ENCODE results near the gene MSI2.

Gene MSI2

GRCh38 chr17:57363580-57363979 lies 107.3 kb downstream of the MSI2 start:
- in situ Hi-C loops (cut with MboI; ENCODE audit: low sequenced_read_pairs), result no loop called here

GRCh38 chr17:57363998-57364643 lies 107.8 kb downstream of the MSI2 start:
- in situ Hi-C loops (cut with MboI; ENCODE audit: low sequenced_read_pairs), result no loop called here

- in situ Hi-C loops (cut with MboI; ENCODE audit: low sequenced_read_pairs), result no loop called here
Observed at GRCh38 chr17:57365420-57365819, 109.1 kb downstream of the MSI2 start.

- in situ Hi-C loops (cut with MboI; ENCODE audit: low sequenced_read_pairs), result no loop called here
Observed at GRCh38 chr17:57366177-57366557, 109.8 kb downstream of the MSI2 start.

- in situ Hi-C loops (cut with MboI; ENCODE audit: low sequenced_read_pairs), result no loop called here
Observed at GRCh38 chr17:57366558-57367351, 110.4 kb downstream of the MSI2 start.

GRCh38 chr17:57368637-57369336 lies 112.5 kb downstream of the MSI2 start:
- in situ Hi-C loops (cut with MboI; ENCODE audit: low sequenced_read_pairs), result no loop called here

- in situ Hi-C loops (cut with MboI; ENCODE audit: low sequenced_read_pairs), result no loop called here
Observed at GRCh38 chr17:57369509-57369945, 113.2 kb downstream of the MSI2 start.

GRCh38 chr17:57370037-57370581 lies 113.8 kb downstream of the MSI2 start:
- in situ Hi-C loops (cut with MboI; ENCODE audit: low sequenced_read_pairs), result no loop called here

GRCh38 chr17:57370619-57371018 lies 114.3 kb downstream of the MSI2 start:
- in situ Hi-C loops (cut with MboI; ENCODE audit: low sequenced_read_pairs), result no loop called here

- in situ Hi-C loops (cut with MboI; ENCODE audit: low sequenced_read_pairs), result no loop called here
Observed at GRCh38 chr17:57372156-57372555, 115.8 kb downstream of the MSI2 start.

GRCh38 chr17:57373048-57373447 lies 116.7 kb downstream of the MSI2 start:
- in situ Hi-C loops (cut with MboI; ENCODE audit: low sequenced_read_pairs), result no loop called here

GRCh38 chr17:57373756-57374155 lies 117.4 kb downstream of the MSI2 start:
- in situ Hi-C loops (cut with MboI; ENCODE audit: low sequenced_read_pairs), result no loop called here

- in situ Hi-C loops (cut with MboI; ENCODE audit: low sequenced_read_pairs), result no loop called here
Observed at GRCh38 chr17:57375040-57375769, 118.9 kb downstream of the MSI2 start.

- in situ Hi-C loops (cut with MboI; ENCODE audit: low sequenced_read_pairs), result no loop called here
Observed at GRCh38 chr17:57375770-57376225, 119.5 kb downstream of the MSI2 start.

GRCh38 chr17:57377094-57377493 lies 120.8 kb downstream of the MSI2 start:
- in situ Hi-C loops (cut with MboI; ENCODE audit: low sequenced_read_pairs), result no loop called here

GRCh38 chr17:57379237-57379894 lies 123.0 kb downstream of the MSI2 start:
- in situ Hi-C loops (cut with MboI; ENCODE audit: low sequenced_read_pairs), result no loop called here

- in situ Hi-C loops (cut with MboI; ENCODE audit: low sequenced_read_pairs), result no loop called here
Observed at GRCh38 chr17:57379895-57380434, 123.6 kb downstream of the MSI2 start.

- in situ Hi-C loops (cut with MboI; ENCODE audit: low sequenced_read_pairs), result no loop called here
Observed at GRCh38 chr17:57381498-57381897, 125.2 kb downstream of the MSI2 start.

- in situ Hi-C loops (cut with MboI; ENCODE audit: low sequenced_read_pairs), result no loop called here
Observed at GRCh38 chr17:57384219-57384618, 127.9 kb downstream of the MSI2 start.

- in situ Hi-C loops (cut with MboI; ENCODE audit: low sequenced_read_pairs), result no loop called here
Observed at GRCh38 chr17:57385975-57386374, 129.7 kb downstream of the MSI2 start.

Measured in HL-60/S4 treated with retinoic acid at 250 ng/mL for 4 days and 3 days (cell line).